Fibroblast of pulmonary artery (primary cell): ENCODE data around the gene EHD1.

Experiments
- DNase-seq: peaks from one replicate; pipeline ENCODE4 v3.0.0-alpha.2; 2010; ENCODE audit warnings: low read depth
- H3K4me3 ChIP-seq: replicated peaks from 2 replicates; pipeline ENCODE4 v1.5.1; 2011; ENCODE audit warnings: low read depth, mild to moderate bottlenecking, control low read depth, low read length, moderate library complexity
- TF ChIP-seq, protein P1 (sequence below): IDR thresholded peaks from 2 replicates; pipeline ENCODE4 v1.5.1; 2011; ENCODE audit warnings: mild to moderate bottlenecking, control low read depth, low read length, inconsistent platforms; ENCODE audit errors: missing control alignments

Gene EHD1

DNA sequence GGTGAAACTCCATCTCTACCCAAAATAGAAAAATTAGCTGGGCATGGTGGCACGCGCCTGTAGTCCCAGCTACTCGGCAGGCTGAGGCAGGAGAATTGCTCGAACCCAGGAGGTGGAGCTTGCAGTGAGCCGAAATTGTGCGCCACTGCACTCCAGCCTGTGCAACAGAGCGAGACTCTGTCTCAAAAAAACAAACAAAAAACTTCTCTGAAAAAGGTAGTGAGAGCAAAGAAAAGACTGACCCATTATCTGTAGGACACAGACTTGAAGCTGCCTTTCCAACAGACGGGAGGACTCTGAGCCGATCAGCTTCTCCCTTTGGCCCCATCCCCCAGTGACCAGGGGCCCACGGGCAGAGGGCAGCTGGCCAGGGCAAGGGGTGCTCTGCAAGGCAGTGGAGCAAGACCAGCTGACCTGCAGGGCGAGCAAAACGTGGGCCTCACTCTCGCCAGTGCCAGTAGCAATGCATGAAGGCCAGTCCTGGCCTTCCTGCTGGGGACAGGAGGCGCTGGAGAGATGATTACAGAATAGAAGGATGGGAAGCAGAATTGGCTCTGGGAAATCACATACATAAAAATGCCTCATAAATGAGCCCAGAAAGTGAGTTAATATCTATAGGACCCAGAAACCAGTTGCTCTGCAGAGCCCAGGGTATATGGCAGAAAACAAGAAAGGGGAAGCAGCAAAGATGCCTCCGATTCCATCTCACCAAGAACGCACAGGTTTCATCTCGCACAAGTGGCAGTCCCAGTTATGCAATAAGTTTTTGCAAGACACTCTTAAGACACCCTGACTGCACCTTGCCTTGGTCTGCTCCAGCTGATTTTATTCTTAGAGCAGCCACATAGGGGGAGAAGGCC lies 2.8 kb downstream of the EHD1 start:
- TF ChIP-seq, protein P1, sequence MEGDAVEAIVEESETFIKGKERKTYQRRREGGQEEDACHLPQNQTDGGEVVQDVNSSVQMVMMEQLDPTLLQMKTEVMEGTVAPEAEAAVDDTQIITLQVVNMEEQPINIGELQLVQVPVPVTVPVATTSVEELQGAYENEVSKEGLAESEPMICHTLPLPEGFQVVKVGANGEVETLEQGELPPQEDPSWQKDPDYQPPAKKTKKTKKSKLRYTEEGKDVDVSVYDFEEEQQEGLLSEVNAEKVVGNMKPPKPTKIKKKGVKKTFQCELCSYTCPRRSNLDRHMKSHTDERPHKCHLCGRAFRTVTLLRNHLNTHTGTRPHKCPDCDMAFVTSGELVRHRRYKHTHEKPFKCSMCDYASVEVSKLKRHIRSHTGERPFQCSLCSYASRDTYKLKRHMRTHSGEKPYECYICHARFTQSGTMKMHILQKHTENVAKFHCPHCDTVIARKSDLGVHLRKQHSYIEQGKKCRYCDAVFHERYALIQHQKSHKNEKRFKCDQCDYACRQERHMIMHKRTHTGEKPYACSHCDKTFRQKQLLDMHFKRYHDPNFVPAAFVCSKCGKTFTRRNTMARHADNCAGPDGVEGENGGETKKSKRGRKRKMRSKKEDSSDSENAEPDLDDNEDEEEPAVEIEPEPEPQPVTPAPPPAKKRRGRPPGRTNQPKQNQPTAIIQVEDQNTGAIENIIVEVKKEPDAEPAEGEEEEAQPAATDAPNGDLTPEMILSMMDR, result no peak
- no peak for DNase-seq
- peak overlapping the region; percentile 93 for H3K4me3 ChIP-seq

DNA sequence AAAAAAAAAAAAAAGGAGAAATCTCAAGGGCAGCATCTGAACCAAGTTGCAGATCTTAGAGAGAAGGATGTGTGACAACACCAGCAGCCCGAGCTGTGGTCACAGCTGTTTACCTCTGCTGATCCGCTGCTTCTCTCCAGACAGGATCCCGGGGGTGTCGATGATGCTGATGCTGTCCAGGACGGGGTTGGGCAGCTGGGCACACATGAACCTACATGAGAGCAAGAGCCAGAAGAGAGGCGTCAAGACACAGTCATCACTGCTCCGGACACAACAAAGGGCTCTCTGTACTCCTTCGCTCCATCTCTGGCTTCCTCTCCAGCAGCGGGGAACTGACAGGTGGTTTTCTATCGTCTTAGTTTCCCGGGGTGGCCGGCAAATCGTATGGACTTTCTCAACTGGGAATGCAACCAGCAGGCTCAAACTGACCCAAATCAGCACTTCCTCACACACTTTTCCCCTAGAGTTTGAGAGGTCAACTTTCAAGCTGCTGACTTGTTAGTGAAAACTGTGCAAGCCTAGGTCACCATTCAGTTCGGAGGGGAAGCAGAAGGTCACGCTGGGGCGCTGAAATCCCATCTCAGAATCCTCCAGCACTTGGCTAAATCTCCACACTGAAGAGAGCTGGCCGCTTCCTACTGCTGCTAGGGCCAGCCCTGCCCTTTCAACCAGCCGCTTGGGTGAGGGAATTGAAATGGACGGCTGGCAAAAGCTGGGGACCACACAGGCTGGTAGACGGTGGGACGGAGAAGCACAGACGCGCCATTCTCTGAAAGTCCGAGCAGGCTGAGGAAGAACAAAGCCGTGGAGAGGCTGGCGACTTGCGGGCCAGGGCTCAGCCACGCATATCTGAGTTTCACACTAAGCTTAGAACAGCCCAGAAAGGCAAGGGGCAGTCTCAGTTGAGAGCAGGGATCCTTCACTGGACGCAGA lies 3.8 kb downstream of the EHD1 start:
- TF ChIP-seq, protein P1, result no peak
- no peak overlapping the region for H3K4me3 ChIP-seq
- DNase-seq, result no peak

DNA sequence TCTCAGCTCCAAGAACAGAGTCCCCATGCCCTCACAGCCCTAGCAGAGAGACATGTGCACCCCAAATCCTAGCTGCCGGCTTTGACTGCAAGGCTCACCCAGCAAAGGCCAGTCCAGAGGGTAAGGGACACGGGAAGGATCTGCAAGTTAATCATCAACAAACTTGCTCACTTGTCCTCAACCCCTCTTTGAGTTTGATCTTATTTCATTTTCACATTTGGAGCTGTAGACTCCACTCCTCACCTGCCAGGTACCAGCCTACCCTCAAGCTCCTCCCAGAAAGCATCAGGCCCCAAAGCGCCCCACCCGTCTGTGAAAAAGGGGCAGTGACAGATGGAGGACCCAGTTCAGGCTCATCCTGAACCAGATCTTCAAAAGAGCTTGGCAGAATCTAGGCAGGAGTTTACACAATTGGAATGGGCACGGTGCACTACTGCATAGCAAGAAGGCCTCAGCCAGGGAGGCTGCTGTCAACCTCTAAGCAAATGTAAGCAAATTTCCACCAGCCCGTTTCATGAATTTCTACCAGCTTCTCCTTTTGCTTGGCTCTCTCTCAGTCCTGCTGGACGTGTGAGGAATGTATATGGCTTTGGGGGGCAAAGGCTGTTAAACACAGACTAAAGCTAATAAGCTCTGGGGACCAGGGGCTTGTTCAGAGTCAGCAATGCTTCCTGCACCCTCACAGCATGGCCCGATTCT lies 5.5 kb downstream of the EHD1 start:
- no peak for DNase-seq
- TF ChIP-seq, protein P1, result no peak
- no peak overlapping the region for H3K4me3 ChIP-seq

DNA sequence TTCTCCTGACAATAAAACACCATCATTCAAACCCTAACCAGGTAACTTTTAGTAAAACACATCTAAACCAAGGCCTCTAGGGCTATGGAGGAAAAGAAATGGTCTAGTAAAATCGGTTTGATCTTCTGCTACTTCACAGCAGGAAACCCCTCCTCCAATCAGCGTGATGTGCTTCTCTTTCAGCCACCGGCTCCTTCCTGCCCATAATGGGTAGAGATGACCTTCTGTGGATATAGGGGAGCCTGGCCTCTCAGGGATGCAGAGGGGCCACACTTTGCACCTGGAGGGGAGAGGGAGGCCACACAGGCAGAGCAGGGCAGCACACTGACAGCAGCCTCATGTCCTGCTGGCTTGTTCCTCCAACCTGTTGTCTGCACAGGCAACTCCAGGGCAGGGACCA lies 6.9 kb downstream of the EHD1 start:
- no peak for DNase-seq
- H3K4me3 ChIP-seq, result no peak overlapping the region
- TF ChIP-seq, protein P1, result no peak

DNA sequence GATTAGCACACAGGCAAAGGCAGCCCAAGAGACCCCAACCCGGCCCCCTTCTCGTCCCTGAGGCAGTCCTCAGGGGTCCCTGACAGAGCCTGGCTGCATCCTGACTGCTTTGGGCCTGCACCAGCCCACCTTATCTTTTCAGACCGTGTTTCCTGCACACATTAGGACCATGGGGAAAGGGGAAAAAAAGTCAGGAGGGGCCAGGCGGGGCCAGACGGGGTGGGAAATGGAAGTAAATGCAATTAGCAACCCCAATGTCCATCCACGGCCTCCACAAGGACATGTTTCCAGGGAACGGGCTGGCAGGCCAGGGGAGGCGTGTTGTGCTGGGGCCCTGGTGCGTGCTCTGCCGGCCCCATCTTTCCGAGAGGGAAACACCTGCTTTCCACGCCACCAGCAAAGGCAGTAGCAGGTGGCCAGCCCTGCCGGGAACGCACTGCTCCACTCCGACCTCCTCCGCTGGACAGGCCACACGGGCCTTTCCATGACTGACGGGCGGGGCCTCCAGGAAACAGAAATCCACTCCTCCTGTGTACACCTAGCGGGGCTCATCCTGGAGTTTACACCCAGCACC lies 7.4 kb downstream of the EHD1 start:
- TF ChIP-seq, protein P1, result no peak
- DNase-seq, result no peak
- H3K4me3 ChIP-seq, result no peak overlapping the region

DNA sequence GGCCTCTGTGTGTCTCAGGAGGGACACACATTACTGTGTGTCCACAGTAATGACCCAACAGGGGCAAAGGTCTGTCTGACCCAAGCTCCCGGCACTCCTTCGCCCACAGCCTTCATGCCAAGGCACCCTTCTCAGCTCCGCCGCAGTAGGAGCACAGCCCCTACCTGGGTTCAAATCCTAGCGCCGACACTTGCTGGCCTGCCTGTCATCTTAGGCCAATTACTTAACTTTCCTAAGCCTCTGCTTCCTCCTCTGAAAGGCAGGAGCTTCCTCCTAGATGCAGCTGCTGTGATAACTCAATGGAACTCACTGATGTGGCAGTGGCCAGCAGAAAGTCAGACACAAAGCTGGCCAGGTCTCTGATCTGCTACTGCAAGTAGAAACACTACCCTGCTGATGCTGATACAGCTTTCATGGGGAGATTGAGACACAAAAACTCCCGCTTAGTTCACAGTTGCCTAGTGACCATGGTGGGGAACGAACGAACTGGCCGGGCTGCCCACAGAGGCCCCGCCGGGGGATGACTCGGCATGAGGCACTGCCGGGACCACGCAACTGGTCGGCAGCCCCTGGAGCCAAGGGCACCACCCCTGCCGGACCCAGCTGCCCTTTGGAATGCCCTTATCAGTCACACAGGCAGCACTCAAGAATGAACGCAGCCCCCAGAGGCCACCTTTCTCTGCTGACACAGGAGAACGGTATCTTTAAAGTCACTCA lies 8.1 kb downstream of the EHD1 start:
- H3K4me3 ChIP-seq, result no peak overlapping the region
- DNase-seq, result peak; percentile 69
- TF ChIP-seq, protein P1, result no peak
